ENCODE measurements around the gene C1QTNF5. TPM values are rescaled to one million over a fixed set of nuclear protein-coding genes. Genes with fewer than 3 reads are reported as not detected.
A peak's percentile ranks its signal among the peaks of the same experiment; 100 is the strongest.

Gene C1QTNF5
- total RNA-seq, 4 donors from 2014 or later: 44.3 to 52.1 (median 45.6) TPM

- Histone ChIP-seq H3K4me3 (peak overlapping the region; percentile 69 to 80), H3K9me3 (no peaks in the 10 kb centered on the region), H3K4me1 (peaks cover 0 to 75% (median 43%) of the 10 kb centered on the region in 3 donors), H3K27ac (peak overlapping the region; percentile 4 to 92 (median 86)), H3K27me3 (no peaks in the 10 kb centered on the region), H3K36me3 (peaks cover 0 to 19% of the 10 kb centered on the region in 2 donors)
- TF ChIP-seq, protein P1, sequence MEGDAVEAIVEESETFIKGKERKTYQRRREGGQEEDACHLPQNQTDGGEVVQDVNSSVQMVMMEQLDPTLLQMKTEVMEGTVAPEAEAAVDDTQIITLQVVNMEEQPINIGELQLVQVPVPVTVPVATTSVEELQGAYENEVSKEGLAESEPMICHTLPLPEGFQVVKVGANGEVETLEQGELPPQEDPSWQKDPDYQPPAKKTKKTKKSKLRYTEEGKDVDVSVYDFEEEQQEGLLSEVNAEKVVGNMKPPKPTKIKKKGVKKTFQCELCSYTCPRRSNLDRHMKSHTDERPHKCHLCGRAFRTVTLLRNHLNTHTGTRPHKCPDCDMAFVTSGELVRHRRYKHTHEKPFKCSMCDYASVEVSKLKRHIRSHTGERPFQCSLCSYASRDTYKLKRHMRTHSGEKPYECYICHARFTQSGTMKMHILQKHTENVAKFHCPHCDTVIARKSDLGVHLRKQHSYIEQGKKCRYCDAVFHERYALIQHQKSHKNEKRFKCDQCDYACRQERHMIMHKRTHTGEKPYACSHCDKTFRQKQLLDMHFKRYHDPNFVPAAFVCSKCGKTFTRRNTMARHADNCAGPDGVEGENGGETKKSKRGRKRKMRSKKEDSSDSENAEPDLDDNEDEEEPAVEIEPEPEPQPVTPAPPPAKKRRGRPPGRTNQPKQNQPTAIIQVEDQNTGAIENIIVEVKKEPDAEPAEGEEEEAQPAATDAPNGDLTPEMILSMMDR (IDR thresholded peaks at IDR 0.05): no peak
- no peak for TF ChIP-seq POLR2AphosphoS5 (IDR thresholded peaks at IDR 0.05)
- ATAC-seq: no peak
- WGBS, 2 donors (ENCODE audit: low coverage in 1 of 2): 13% methylated on average over 3 of the region's 11 CpGs; no CpG with 5 or more reads in 1 of the 2 donors
Measured at GRCh38 chr11:119338965-119339588, 1.6 kb downstream of the C1QTNF5 start.

DNA sequence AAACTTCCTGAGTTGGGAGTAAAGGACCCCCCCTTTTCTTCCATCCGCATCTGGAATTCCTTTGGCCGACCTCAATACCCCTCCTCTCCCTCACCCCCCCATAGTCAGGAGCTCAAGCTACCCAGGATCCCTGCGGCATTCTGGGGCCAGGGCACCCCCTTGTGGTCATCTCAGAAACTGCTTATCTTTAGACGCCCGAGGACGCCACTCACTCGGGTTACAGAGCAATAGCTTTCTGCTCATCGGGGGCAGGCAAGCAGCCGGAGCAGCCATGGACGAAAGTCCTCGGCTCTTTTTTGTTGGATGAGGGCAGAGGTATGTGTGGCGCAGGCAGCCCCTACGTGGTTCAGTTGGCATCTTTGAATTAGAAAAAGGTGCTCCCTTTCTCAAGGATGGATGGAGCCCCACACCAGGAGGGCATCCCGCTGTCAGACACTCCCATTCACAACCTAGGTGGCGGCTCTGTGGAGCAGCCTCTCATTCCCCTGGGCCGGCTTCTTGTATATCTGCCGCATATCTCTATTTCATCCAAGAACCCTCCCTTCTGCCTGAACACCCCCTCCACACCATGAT, 2.3 kb downstream of the C1QTNF5 start:
- Histone ChIP-seq H3K27me3 (no peaks in the 10 kb centered on the region), H3K4me3 (peak overlapping the region in 1 of 2 donors; percentile 80), H3K9me3 (no peaks in the 10 kb centered on the region), H3K27ac (peak overlapping the region; percentile 4 to 92 (median 86)), H3K4me1 (peaks cover 0 to 81% (median 43%) of the 10 kb centered on the region in 3 donors), H3K36me3 (peaks cover 0 to 19% of the 10 kb centered on the region in 2 donors)
- TF ChIP-seq, protein P1 (IDR thresholded peaks at IDR 0.05): peak; percentile 84 to 91 (median 86)
- TF ChIP-seq POLR2A (IDR thresholded peaks at IDR 0.05) (no peak), POLR2AphosphoS5 (IDR thresholded peaks at IDR 0.05) (peak; percentile 26)
- 0 to 5% methylated on average over 11 to 12 of the region's 17 CpGs for WGBS, 2 donors (ENCODE audit: low coverage in 1 of 2)
- peak; percentile 29 for ATAC-seq

- peak overlapping the region in 3 of 4 donors; percentile 85 to 92 (median 88) for H3K27ac ChIP-seq
- no peaks in the 10 kb centered on the region for H3K27me3 ChIP-seq
- TF ChIP-seq POLR2AphosphoS5 (IDR thresholded peaks at IDR 0.05): no peak
- TF ChIP-seq, protein P1 (IDR thresholded peaks at IDR 0.05): no peak
- TF ChIP-seq EP300 (IDR thresholded peaks at IDR 0.05): no peak
- TF ChIP-seq POLR2A (IDR thresholded peaks at IDR 0.05): no peak
- H3K4me1 ChIP-seq: peaks cover 0 to 82% (median 43%) of the 10 kb centered on the region in 3 donors
- H3K36me3 ChIP-seq: peaks cover 0 to 19% of the 10 kb centered on the region in 2 donors
- H3K9me3 ChIP-seq: no peaks in the 10 kb centered on the region
- no CpG with 5 or more reads among the region's 9 CpGs for WGBS, 2 donors (ENCODE audit: low coverage in 1 of 2)
- ATAC-seq: no peak
- H3K4me3 ChIP-seq: peak overlapping the region in 1 of 2 donors; percentile 80
Measured at GRCh38 chr11:119337581-119338317, 2.9 kb downstream of the C1QTNF5 start.

DNA sequence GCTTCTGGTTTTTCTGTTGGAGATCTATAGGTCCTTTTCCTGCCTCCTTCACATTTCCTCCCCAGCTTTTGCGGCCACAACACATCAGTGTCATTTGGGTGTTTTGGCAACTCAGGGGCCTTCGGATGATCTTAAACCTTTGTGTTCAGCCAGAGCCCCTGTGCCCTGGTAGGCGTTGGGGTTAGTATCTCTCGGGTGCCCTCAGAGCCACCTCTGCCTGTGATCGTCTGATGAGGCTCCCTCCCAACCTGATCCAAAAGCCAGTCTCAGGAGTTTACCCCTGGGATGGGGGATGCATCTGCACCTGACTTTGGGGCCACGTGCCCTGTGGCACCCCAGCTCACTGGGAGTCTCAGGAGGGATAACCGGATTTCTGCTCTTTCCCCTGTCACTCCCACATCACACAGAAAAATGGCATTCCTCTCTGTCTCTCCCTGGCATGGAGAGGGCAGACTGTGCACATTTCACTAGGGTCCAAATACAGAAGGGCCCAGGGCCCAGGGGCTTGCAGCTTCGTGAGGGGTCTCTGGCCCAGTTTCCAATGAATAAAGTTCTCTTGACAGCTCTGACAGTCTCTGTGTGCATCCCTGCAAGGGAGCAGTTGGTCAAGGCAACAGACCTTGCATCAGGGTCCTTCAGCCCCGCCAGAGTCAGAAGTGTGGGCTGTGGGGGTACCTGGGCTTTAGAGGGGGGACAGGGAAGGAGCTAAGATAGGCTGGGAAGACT, 3.8 kb downstream of the C1QTNF5 start:
- WGBS, 2 donors (ENCODE audit: low coverage in 1 of 2): 60 to 80% methylated on average over 1 to 2 of the region's 9 CpGs
- Histone ChIP-seq H3K4me3 (no peak overlapping the region), H3K4me1 (peaks cover 0 to 80% (median 43%) of the 10 kb centered on the region in 3 donors), H3K9me3 (no peaks in the 10 kb centered on the region), H3K27ac (peak overlapping the region in 3 of 4 donors; percentile 6 to 92 (median 85)), H3K27me3 (no peaks in the 10 kb centered on the region), H3K36me3 (peaks cover 0 to 19% of the 10 kb centered on the region in 2 donors)
- no peak for ATAC-seq
- TF ChIP-seq EP300 (IDR thresholded peaks at IDR 0.05) (no peak), POLR2AphosphoS5 (IDR thresholded peaks at IDR 0.05) (no peak), POLR2A (IDR thresholded peaks at IDR 0.05) (no peak)
- TF ChIP-seq, protein P1 (IDR thresholded peaks at IDR 0.05): no peak

Measured in gastroesophageal sphincter (tissue), 4 donors.